DMS53 (cell line): ENCODE data around the gene EMX2.

ENCODE experiments used
- DNase-seq: peaks from one replicate; lab custom pipeline; 2025; lab: John Stamatoyannopoulos, UW

The EMX2 gene

DNA sequence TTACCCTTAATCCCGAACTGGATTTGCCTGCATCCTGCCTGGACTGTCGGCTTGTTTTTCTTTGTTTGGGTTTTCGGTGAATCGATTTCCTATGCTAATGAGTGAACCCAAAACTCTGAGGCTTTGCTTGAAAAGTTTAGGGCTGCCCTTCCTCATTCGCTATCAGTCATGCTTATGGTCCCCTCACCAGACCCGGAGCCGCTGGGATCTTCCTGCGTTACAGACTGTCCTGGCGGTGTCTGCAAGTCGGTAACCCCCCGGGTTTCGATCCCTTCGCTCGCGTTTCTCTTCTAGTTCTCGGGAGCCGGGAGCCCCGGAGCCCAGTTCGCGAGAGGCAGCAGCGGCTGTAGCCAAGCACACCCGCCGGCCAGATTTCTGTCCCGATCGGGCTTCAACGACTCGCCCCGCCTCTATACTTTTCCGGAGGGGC is 2.2 kb downstream of the EMX2 start:
- DNase-seq, result no peak

GRCh38 chr10:117545141-117546019 is 2.8 kb downstream of the EMX2 start:
- DNase-seq, result no peak

- DNase-seq, result no peak
These were observed 3.6 kb downstream of the EMX2 start for GRCh38 chr10:117546020-117546580.

- DNase-seq, result no peak
These were observed 4.1 kb downstream of the EMX2 start for GRCh38 chr10:117546581-117547015.

GRCh38 chr10:117547016-117547715 is 4.6 kb downstream of the EMX2 start:
- DNase-seq, result no peak

GRCh38 chr10:117547716-117548668 is 5.4 kb downstream of the EMX2 start:
- no peak for DNase-seq

DNA sequence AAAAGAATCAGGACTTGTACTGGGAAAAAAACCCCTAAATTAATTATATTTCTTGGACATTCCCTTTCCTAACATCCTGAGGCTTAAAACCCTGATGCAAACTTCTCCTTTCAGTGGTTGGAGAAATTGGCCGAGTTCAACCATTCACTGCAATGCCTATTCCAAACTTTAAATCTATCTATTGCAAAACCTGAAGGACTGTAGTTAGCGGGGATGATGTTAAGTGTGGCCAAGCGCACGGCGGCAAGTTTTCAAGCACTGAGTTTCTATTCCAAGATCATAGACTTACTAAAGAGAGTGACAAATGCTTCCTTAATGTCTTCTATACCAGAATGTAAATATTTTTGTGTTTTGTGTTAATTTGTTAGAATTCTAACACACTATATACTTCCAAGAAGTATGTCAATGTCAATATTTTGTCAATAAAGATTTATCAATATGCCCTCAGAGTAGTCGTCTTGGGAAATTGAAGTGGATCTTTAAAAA is 6.6 kb downstream of the EMX2 start:
- DNase-seq, result no peak

DNA sequence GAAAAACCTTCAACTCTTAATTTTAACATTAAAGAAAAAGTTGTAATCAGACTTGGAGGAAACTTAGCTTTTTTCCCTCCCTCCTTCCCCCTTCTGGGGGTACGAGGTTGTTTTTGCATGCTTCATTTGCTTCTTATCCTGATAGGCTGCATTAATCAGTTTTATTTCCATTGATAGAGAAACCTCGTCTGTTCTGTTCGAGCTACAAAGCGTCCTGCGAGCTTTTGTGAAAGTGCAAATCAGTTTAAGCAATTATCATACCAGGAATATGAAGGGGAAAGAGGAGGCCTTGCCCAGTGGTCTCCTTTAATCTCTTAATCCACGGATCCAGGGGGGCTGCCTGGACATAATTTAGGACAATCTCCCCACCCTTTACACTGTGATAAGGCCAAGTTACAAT is 7.5 kb downstream of the EMX2 start:
- DNase-seq, result no peak

GRCh38 chr10:117550599-117551329 is 8.2 kb downstream of the EMX2 start:
- no peak for DNase-seq

- DNase-seq, result no peak
These were observed 9.0 kb downstream of the EMX2 start for GRCh38 chr10:117551330-117552155.

GRCh38 chr10:117552156-117552631 is 9.6 kb downstream of the EMX2 start:
- no peak for DNase-seq

DNA sequence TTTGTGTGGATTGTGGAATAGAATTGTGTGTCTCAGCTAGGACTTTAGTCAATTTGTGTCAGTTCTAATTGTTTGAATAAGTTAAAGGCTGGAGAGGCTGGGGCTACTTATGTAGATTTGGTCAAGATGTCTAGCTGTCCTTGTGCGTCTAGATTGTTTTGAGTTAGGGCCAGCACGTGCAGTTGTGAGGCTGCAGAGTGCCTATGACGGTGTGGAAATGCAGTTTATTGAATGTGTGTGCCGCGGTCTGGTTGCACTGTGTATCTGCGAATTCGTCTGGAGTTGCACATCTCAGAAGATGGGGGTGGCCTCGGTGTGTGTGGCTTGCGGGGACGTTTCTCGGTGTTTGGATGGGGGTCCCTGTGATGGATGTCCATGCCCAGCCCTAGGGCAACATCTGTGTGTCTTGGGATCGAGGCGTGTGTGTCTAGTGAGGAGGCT is 10.2 kb downstream of the EMX2 start:
- DNase-seq, result no peak

DNA sequence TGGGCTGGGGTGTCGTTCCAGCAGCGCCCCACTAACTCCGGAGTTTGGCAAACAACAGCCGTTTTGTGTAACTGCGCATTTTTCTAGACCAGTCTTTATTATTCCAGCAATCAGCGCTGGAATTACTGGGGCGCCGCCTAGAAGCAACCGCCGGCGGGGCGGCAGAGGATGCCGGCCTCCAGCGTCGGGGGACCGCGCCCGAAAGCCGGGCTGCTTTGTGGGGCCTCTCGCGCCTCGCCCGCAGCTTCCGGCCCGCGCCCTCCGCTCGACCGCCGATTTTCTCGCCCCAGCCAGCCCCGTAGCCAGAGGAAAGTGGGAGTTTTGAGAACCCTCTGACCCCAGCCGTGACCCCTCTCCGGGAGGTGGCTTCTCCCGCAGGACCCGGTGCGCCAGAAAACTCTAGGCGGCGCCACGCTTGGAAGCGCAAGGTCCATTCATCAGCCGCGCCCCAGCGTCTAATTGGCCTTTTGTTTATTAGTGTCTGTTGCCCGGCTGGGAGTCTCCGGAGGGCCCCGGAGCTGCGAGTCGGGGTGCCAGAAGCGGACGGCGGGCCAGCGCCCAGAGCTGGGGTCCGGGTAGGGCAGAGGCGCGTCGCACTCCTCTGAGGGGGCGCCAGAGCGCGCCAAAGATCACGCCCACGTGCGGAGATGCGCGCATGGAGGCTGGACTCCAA is 10.7 kb downstream of the EMX2 start:
- DNase-seq, result no peak

- no peak for DNase-seq
These were observed 11.2 kb downstream of the EMX2 start for GRCh38 chr10:117553815-117554172.

DNA sequence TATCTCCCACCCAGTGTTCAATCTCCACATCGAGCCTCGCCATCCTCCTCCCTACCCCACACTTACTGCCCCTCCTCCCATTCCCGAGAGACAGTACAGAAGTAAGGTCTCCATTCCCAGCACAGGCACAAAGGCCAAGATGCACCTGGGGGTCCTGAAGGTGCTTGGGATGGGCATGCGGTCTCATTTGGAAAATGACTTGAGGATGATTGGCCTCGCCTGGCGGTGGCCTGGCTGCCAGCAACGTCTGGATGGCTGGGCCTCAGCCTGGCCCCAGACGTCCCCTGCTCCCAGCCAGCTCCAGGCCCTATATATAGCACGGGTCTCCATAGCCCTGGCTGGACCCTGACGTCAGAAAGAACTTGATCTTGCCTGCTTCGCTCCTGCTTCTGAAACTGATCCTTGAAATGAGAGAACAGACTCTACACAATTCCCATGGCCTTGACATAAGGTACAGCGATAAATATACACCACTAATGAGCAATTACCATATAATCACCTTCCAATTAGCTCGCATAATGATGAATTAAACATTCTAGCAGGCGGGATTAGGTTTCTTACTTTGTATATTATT is 11.8 kb downstream of the EMX2 start:
- no peak for DNase-seq

GRCh38 chr10:117555017-117555416 is 12.5 kb downstream of the EMX2 start:
- no peak for DNase-seq

DNA sequence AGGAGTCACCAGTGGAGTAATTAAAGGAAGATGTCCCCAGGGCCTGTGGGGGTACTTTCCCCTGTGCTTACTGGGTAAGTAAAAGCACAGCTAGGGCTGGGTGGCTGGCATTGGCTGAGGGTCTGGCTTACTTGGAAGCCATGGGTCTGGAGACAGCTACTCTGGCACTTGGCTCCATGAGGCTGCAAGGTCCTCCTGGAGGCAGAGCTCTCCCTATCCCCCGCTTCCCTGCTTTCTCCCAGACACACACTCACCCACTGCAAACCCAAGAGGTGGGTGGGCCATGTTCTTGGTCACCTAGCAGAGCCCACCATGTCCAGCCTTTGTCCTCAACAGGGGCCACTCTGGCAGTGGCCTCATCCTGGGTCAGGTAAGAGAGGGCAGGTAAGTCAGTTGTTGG is 13.3 kb downstream of the EMX2 start:
- DNase-seq, result no peak

DNA sequence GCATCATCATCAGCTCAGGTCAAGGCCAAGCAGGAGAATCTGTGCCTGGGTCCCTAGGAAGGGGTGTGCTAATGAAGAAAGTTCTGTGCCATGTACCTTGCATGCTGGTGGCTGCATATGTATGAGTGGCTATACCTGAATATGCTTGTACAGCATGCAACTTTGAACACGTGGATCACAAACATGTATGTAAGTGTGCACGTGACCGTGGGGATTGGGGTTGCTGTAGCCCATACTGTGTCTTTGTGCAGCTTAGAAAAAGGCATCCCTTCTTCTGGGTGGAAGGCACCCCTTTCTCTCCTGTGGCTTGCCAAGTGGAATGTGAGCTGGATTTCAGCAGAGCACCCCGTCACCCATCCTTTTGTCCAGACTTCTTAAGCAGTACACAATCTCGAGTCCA is 13.8 kb downstream of the EMX2 start:
- no peak for DNase-seq

DNA sequence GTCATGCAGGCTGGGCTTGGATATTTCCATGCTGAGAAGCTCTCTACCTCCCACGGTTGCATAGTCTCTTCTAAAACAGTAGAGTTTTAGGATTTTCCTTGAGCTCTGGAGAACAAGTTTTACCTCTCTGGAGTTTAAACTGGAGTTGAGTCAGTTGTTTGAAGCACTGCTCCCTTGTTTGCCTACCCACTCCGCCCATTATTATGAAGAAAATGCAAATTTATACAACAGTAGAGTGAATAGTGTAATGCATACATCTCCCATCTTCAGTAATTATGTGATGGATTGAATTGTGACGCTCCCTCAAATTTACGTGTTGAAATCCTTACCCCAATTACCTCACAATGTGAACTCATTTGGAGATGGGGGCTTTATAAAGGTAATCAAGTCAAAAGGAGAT is 17.2 kb downstream of the EMX2 start:
- no peak for DNase-seq
